ENCODE measurements around the gene MAPKAP1. TPM values are rescaled to one million over a fixed set of nuclear protein-coding genes. Genes with fewer than 3 reads are reported as not detected.

Gene MAPKAP1
- total RNA-seq, 2 donors from 2014 or later, result 98.0 to 98.4 TPM

- intact Hi-C loops (cut with DNase I), result no loop called here
- no peak for ATAC-seq
- peak; percentile 14 for DNase-seq
Observed at GRCh38 chr9:125425901-125426515, 281.0 kb downstream of the MAPKAP1 start.

GRCh38 chr9:125425170-125425897 is 281.7 kb downstream of the MAPKAP1 start:
- intact Hi-C loops (cut with DNase I), result no loop called here
- ATAC-seq (no peak), DNase-seq (no peak)

GRCh38 chr9:125423964-125424363 is 283.0 kb downstream of the MAPKAP1 start:
- DNase-seq (no peak), ATAC-seq (no peak)
- intact Hi-C loops (cut with DNase I), result loop anchor here in 1 of 2 donors (5.0 kb wide), 1 partner anchor 298 kb away; no protein-coding TSS in a partner anchor

GRCh38 chr9:125422853-125423252 is 284.2 kb downstream of the MAPKAP1 start:
- ATAC-seq (no peak), DNase-seq (peak; percentile 6)
- intact Hi-C loops (cut with DNase I), result loop anchor here in 1 of 2 donors (5.0 kb wide), 1 partner anchor 299 kb away; no protein-coding TSS in a partner anchor

- ATAC-seq, result no peak
- peak; percentile 11 for DNase-seq
- intact Hi-C loops (cut with DNase I), result loop anchor here in 1 of 2 donors (5.0 kb wide), 1 partner anchor 301 kb away; no protein-coding TSS in a partner anchor
Observed at GRCh38 chr9:125421591-125422181, 285.3 kb downstream of the MAPKAP1 start.

GRCh38 chr9:125421166-125421565 is 285.8 kb downstream of the MAPKAP1 start:
- no peak for DNase-seq
- ATAC-seq, result no peak
- intact Hi-C loops (cut with DNase I), result loop anchor here in 1 of 2 donors (5.0 kb wide), 1 partner anchor 301 kb away; no protein-coding TSS in a partner anchor

- ATAC-seq, result no peak
- intact Hi-C loops (cut with DNase I), result no loop called here
Observed at GRCh38 chr9:125418404-125418803, 288.6 kb downstream of the MAPKAP1 start.

GRCh38 chr9:125416517-125416916 is 290.5 kb downstream of the MAPKAP1 start:
- intact Hi-C loops (cut with DNase I), result no loop called here
- ATAC-seq, result no peak
- no peak for DNase-seq

More at GRCh38 chr9:125418404-125418803, 288.6 kb downstream of the MAPKAP1 start:
- DNase-seq, result no peak

- ATAC-seq (no peak), DNase-seq (no peak)
- intact Hi-C loops (cut with DNase I), result no loop called here
Observed at GRCh38 chr9:125415583-125416460, 291.2 kb downstream of the MAPKAP1 start.

- ATAC-seq, result no peak
- no peak for DNase-seq
- intact Hi-C loops (cut with DNase I), result no loop called here
Observed at GRCh38 chr9:125413579-125413978, 293.4 kb downstream of the MAPKAP1 start.

GRCh38 chr9:125412166-125412565 is 294.8 kb downstream of the MAPKAP1 start:
- intact Hi-C loops (cut with DNase I), result no loop called here
- no peak for ATAC-seq
- DNase-seq, result no peak

- ATAC-seq, result no peak
- DNase-seq, result no peak
Observed at GRCh38 chr9:125411171-125411756, 295.7 kb downstream of the MAPKAP1 start.

GRCh38 chr9:125410522-125410894 is 296.5 kb downstream of the MAPKAP1 start:
- DNase-seq, result no peak
- ATAC-seq, result no peak
- intact Hi-C loops (cut with DNase I), result no loop called here

More at GRCh38 chr9:125411171-125411756, 295.7 kb downstream of the MAPKAP1 start:
- intact Hi-C loops (cut with DNase I), result no loop called here

GRCh38 chr9:125409637-125410521 is 297.1 kb downstream of the MAPKAP1 start:
- intact Hi-C loops (cut with DNase I), result loop anchor here (2.0 to 10.0 kb wide), 3 partner anchors 215 to 825 kb away; no protein-coding TSS in a partner anchor
- DNase-seq, result peak; percentile 54
- ATAC-seq, result peak in 1 of 2 donors; percentile 11

- intact Hi-C loops (cut with DNase I), result loop anchor here (2.0 to 10.0 kb wide), 3 partner anchors 216 to 826 kb away; no protein-coding TSS in a partner anchor
- ATAC-seq, result no peak
- no peak for DNase-seq
Observed at GRCh38 chr9:125409217-125409636, 297.8 kb downstream of the MAPKAP1 start.

- ATAC-seq (peak; percentile 93), DNase-seq (peak; percentile 84)
- intact Hi-C loops (cut with DNase I), result loop anchor here (2.0 to 10.0 kb wide), 4 partner anchors 217 to 827 kb away; no protein-coding TSS in a partner anchor
Observed at GRCh38 chr9:125407974-125408900, 298.8 kb downstream of the MAPKAP1 start.
